Measurements from ENCODE around the gene TRAPPC10.

TRAPPC10 gene

GRCh38 chr21:44011579-44012473 is at the start of gene TRAPPC10:
Gene TRAPPC10, plus strand, starts transcription at chr21:44012309. Its CDS starts 185 bp downstream, at chr21:44012494.
- peak; percentile 50 for DNase-seq

GRCh38 chr21:43965911-43966585 is 46.1 kb upstream of the TRAPPC10 start:
- no peak for DNase-seq

GRCh38 chr21:43966946-43967512 is 45.1 kb upstream of the TRAPPC10 start:
- no peak for DNase-seq

- no peak for DNase-seq
These were observed 44.1 kb upstream of the TRAPPC10 start for GRCh38 chr21:43967981-43968380.

- no peak for DNase-seq
These were observed 43.5 kb upstream of the TRAPPC10 start for GRCh38 chr21:43968410-43969114.

- no peak for DNase-seq
These were observed 43.0 kb upstream of the TRAPPC10 start for GRCh38 chr21:43969115-43969444.

- no peak for DNase-seq
These were observed 41.6 kb upstream of the TRAPPC10 start for GRCh38 chr21:43970551-43970950.

GRCh38 chr21:43971201-43971991 is 40.7 kb upstream of the TRAPPC10 start:
- no peak for DNase-seq

- no peak for DNase-seq
These were observed 40.2 kb upstream of the TRAPPC10 start for GRCh38 chr21:43971992-43972255.

GRCh38 chr21:43972850-43973633 is 39.1 kb upstream of the TRAPPC10 start:
- DNase-seq = no peak

- DNase-seq = no peak
These were observed 38.5 kb upstream of the TRAPPC10 start for GRCh38 chr21:43973634-43973955.

GRCh38 chr21:43974791-43975468 is 37.2 kb upstream of the TRAPPC10 start:
- no peak for DNase-seq

GRCh38 chr21:43975469-43976098 is 36.5 kb upstream of the TRAPPC10 start:
- DNase-seq = no peak

- DNase-seq = no peak
These were observed 35.4 kb upstream of the TRAPPC10 start for GRCh38 chr21:43976661-43977060.

- no peak for DNase-seq
These were observed 34.0 kb upstream of the TRAPPC10 start for GRCh38 chr21:43978060-43978459.

- no peak for DNase-seq
These were observed 32.5 kb upstream of the TRAPPC10 start for GRCh38 chr21:43979654-43980053.

GRCh38 chr21:43981151-43981870 is 30.8 kb upstream of the TRAPPC10 start:
- no peak for DNase-seq

GRCh38 chr21:43981871-43982210 is 30.3 kb upstream of the TRAPPC10 start:
- no peak for DNase-seq

- no peak for DNase-seq
These were observed 29.5 kb upstream of the TRAPPC10 start for GRCh38 chr21:43982489-43983078.

- DNase-seq = no peak
These were observed 28.7 kb upstream of the TRAPPC10 start for GRCh38 chr21:43983390-43983789.

Measured in NCI-H526 treated with DMSO at 0.1 percent for 48 hours (cell line).